GM12878 (cell line): ENCODE data around the gene DIS3L. TPM values are rescaled to one million over a fixed set of nuclear protein-coding genes. Genes with fewer than 3 reads are reported as not detected.

Source experiments
- ATAC-seq: fragments of 200-7000 bp; cut with Tn5 transposase; 3 replicates; pipeline ENCODE4 v1.9.1; 2020; ENCODE audit warnings: mild to moderate bottlenecking, moderate library complexity
- BruUV-seq: library from RNA; stranded (reverse); fragments of 400-500 nt; replicated peaks from 2 replicates; lab custom pipeline; 2021; lab: Mats Ljungman, UMichigan
- CTCF ChIA-PET: fragments of 300-600 bp; sonication (Branson Sonifier 250); formaldehyde crosslinking; extraction: SDS; loops from one replicate; lab custom pipeline; 2021; ENCODE audit warnings: inconsistent platforms; lab: Yijun Ruan, JAX
- POLR2A ChIA-PET: fragments of 350-600 bp; formaldehyde crosslinking; extraction: SDS; loops from one replicate; lab custom pipeline; 2021; ENCODE audit warnings: inconsistent platforms; lab: Charles Lee
- RAD21 ChIA-PET: fragments of 300-600 bp; sonication (Branson Sonifier 250); formaldehyde crosslinking; loops from one replicate; lab custom pipeline; 2023; ENCODE audit warnings: antibody characterized with exemption; ENCODE audit not compliant: unreplicated experiment; lab: Charles Lee
- SMC1A ChIA-PET: fragments of 300-600 bp; sonication (Branson Sonifier 250); formaldehyde crosslinking; loops from one replicate; lab custom pipeline; 2023; ENCODE audit not compliant: unreplicated experiment, uncharacterized antibody; lab: Charles Lee
- DNase-seq: peaks from one replicate; pipeline ENCODE4 v3.0.0-alpha.2; 2011; ENCODE audit warnings: low read depth, low spot score
- FAIRE-seq: peaks from 3 replicates; lab custom pipeline; 2011; peaks lifted over from hg19 to GRCh38; lab: Jason Lieb, UNC
- H2AFZ ChIP-seq: 2 replicates; pipeline ENCODE4 v1.6.0; 2011; ENCODE audit warnings: low read depth, low read length, control low read depth; ENCODE audit not compliant: control insufficient read depth
- H3K27ac ChIP-seq: 2 replicates; pipeline ENCODE4 v1.5.1; 2011; ENCODE audit warnings: control low read depth; ENCODE audit not compliant: control insufficient read depth, insufficient read depth
- H3K27me3 ChIP-seq, 2 experiments: replicated peaks in 1 of 2; 2 replicates each; pipeline versions ENCODE4 v1.6.0 to v1.6.1; 2011; ENCODE audit warnings: low read length in 1 of 2; ENCODE audit not compliant: control insufficient read depth in 2 of 2, insufficient read depth in 2 of 2
- H3K36me3 ChIP-seq, 2 experiments: 2 replicates each; pipeline ENCODE4 v1.5.1; 2011; ENCODE audit warnings: low read length in 1 of 2; ENCODE audit not compliant: control insufficient read depth in 2 of 2, insufficient read depth in 2 of 2
- H3K4me1 ChIP-seq: 2 replicates; pipeline ENCODE4 v1.6.1; 2011; ENCODE audit warnings: mild to moderate bottlenecking, low read length, moderate library complexity, mixed read lengths; ENCODE audit not compliant: control insufficient read depth, insufficient read depth
- H3K4me2 ChIP-seq: 2 replicates; pipeline ENCODE4 v1.6.0; 2011; ENCODE audit warnings: control low read depth; ENCODE audit not compliant: control insufficient read depth, insufficient read depth
- H3K4me3 ChIP-seq: fragments of 200-600 bp; sonication (generic); 2 replicates; pipeline ENCODE4 v1.5.1; 2016
- H3K79me2 ChIP-seq: 2 replicates; pipeline ENCODE4 v1.6.0; 2011; ENCODE audit warnings: low read length; ENCODE audit not compliant: control insufficient read depth, insufficient read depth
- H3K9ac ChIP-seq: 2 replicates; pipeline ENCODE4 v1.8.0; 2011; ENCODE audit warnings: low read length, control low read depth, mixed read lengths; ENCODE audit not compliant: control insufficient read depth, insufficient read depth
- H3K9me3 ChIP-seq: replicated peaks from 3 replicates; pipeline ENCODE4 v1.5.1; 2011; ENCODE audit warnings: mild to moderate bottlenecking, low read length; ENCODE audit not compliant: control insufficient read depth, insufficient read depth
- H4K20me1 ChIP-seq: 2 replicates; pipeline ENCODE4 v1.6.0; 2011; ENCODE audit not compliant: control insufficient read depth, insufficient read depth
- BCL11A ChIP-seq: IDR thresholded peaks from 2 replicates; pipeline ENCODE4 v1.6.1; 2011; ENCODE audit warnings: low read depth, low read length
- GABPA ChIP-seq: IDR thresholded peaks from 2 replicates; pipeline ENCODE4 v1.6.1; 2014; ENCODE audit warnings: antibody characterized with exemption, low read depth, mild to moderate bottlenecking, inconsistent platforms
- LARP7 ChIP-seq: fragments of 450-650 bp; IDR thresholded peaks from 2 replicates; pipeline ENCODE4 v1.6.1; 2017; ENCODE audit warnings: mild to moderate bottlenecking
- MTA3 ChIP-seq: IDR thresholded peaks from 2 replicates; pipeline ENCODE4 v1.6.1; 2012; ENCODE audit warnings: low read length, inconsistent platforms, borderline replicate concordance
- MYC ChIP-seq: IDR thresholded peaks from 2 replicates; pipeline ENCODE4 v1.6.1; 2011; ENCODE audit warnings: mild to moderate bottlenecking, low read length, moderate library complexity, inconsistent platforms; ENCODE audit not compliant: insufficient read depth, insufficient replicate concordance, insufficient read length, severe bottlenecking
- RAD21 ChIP-seq: IDR thresholded peaks from 2 replicates; pipeline ENCODE4 v1.6.1; 2011; ENCODE audit warnings: mild to moderate bottlenecking, low read depth, low read length, moderate library complexity; ENCODE audit not compliant: insufficient read depth
- SIX5 ChIP-seq: IDR thresholded peaks from 2 replicates; pipeline ENCODE4 v1.6.1; 2011; ENCODE audit warnings: mild to moderate bottlenecking, low read depth, low read length, moderate library complexity; ENCODE audit not compliant: severe bottlenecking
- TCF3 ChIP-seq: IDR thresholded peaks from 2 replicates; pipeline ENCODE4 v1.6.1; 2012; ENCODE audit warnings: low read depth, mild to moderate bottlenecking, low read length, borderline replicate concordance; ENCODE audit not compliant: insufficient read depth
- ZSCAN29 ChIP-seq: fragments of 450-650 bp; IDR thresholded peaks from 2 replicates; pipeline ENCODE4 v1.6.1; 2017; ENCODE audit warnings: mild to moderate bottlenecking, moderate library complexity
- WGBS: methylation state at CpG from one replicate; pipeline ENCODE4 v1.1.6; 2016; ENCODE audit warnings: low lambda C conversion rate; ENCODE audit not compliant: insufficient replicate concordance, insufficient coverage; ENCODE audit errors: missing lambda C conversion rate; 5-methylcytosine and 5-hydroxymethylcytosine counted together
- in situ Hi-C: fragments of 300-500 bp; cut with MboI; formaldehyde crosslinking; loops from 9 replicates; pipeline ENCODE4 v1.14.3; 2018; ENCODE audit warnings: mixed read lengths
- intact Hi-C: fragments of 100-400 bp; cut with micrococcal nuclease; formaldehyde crosslinking; loops from one replicate; pipeline ENCODE4 v1.14.2; 2022; ENCODE audit not compliant: unreplicated experiment
- polyA plus RNA-seq, 11 experiments: library from polyadenylated mRNA; depleted of rRNA in 4 of 11; unstranded in 6 of 11; stranded (reverse) in 5 of 11; fragments of >200 nt; fragmentation: Nextera tagmentation in 4 of 11; fragmentation: Illumina TruSeq in 1 of 11; extraction: Ambion mirVana in 4 of 11; extraction: Trizol in 1 of 11; gene quantifications; 1 replicate in 1 of 11; 2 replicates in 10 of 11; pipeline versions ENCODE4 v1.2.1 to v1.2.3, GENCODE V29; 2011 to 2016; ENCODE audit warnings: inconsistent platforms in 2 of 11, missing spikeins in 2 of 11, low read depth in 1 of 11
- total RNA-seq, 4 experiments: library from RNA; depleted of rRNA in 3 of 4; stranded (reverse); fragments of >200 nt in 3 of 4; fragmentation: Illumina TruSeq in 1 of 4; extraction: Trizol in 1 of 4; gene quantifications; 2 replicates each; pipeline versions ENCODE4 v1.2.1 to v1.2.3, GENCODE V29; 2013 to 2021
- TF ChIP-seq, protein P1 (sequence below): fragments of 450-650 bp; IDR thresholded peaks from 2 replicates; pipeline ENCODE4 v1.6.1; 2017; ENCODE audit warnings: mild to moderate bottlenecking, moderate library complexity
- TF ChIP-seq, protein P2 (sequence below): fragments of 450-650 bp; IDR thresholded peaks from 2 replicates; pipeline ENCODE4 v1.6.1; 2018; ENCODE audit warnings: borderline replicate concordance, mild to moderate bottlenecking; ENCODE audit not compliant: partially characterized antibody

DIS3L gene
- total and polyA plus RNA-seq, 10 of the 15 experiments (the other 5 are each of a cell fraction or from before 2014, with no cell fraction given), result 7.6 to 33.7 (median 25.5) TPM

DNA sequence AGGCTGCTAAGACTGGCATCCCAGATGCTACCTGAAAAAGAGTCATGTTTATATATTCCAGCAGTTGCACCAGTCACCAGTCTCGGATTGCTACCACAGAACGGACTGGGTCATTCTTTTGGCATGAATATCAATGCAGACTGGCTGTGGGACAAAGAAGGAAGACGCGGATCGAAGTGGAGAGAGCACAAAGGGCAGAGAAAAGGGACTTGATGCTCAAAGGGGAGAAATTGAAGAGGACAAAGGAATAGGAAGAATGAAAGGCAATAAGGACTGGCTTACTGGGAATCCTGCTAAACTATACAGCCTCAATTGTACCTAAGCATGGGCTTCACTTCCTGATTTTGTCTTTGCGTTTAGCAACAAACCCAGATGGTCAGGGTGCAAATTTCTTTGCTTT lies 15.3 kb upstream of the DIS3L start:
- Histone ChIP-seq H3K4me2 (no peak overlapping the region), H4K20me1 (no peaks in the 10 kb centered on the region), H2AFZ (no peak overlapping the region), H3K36me3 (no peaks in the 10 kb centered on the region), H3K9ac (no peak overlapping the region), H3K9me3 (no peaks in the 10 kb centered on the region), H3K27me3 (no peaks in the 10 kb centered on the region; a peak in 1 of 4 replicates), H3K79me2 (no peaks in the 10 kb centered on the region), H3K27ac (no peak overlapping the region), H3K4me3 (no peak overlapping the region), H3K4me1 (no peaks in the 10 kb centered on the region)
- SMC1A ChIA-PET, result no interaction called here
- POLR2A ChIA-PET, result no interaction called here
- WGBS, result 57% methylated on average over 6 of the region's 6 CpGs
- in situ Hi-C loops (no loop called here), intact Hi-C loops (no loop called here)
- TF ChIP-seq MYC (no peak), BCL11A (no peak), TCF3 (no peak), LARP7 (no peak)
- no TSS peak for BruUV-seq
- CTCF ChIA-PET, result interaction anchor here (1.2 to 1.8 kb wide), 2 partner anchors 10 to 12 kb away, joined by 3 to 9 read pairs; no protein-coding TSS in a partner anchor
- no peak for ATAC-seq
- RAD21 ChIA-PET, result no interaction called here
- no peak for FAIRE-seq
- DNase-seq, result no peak

DNA sequence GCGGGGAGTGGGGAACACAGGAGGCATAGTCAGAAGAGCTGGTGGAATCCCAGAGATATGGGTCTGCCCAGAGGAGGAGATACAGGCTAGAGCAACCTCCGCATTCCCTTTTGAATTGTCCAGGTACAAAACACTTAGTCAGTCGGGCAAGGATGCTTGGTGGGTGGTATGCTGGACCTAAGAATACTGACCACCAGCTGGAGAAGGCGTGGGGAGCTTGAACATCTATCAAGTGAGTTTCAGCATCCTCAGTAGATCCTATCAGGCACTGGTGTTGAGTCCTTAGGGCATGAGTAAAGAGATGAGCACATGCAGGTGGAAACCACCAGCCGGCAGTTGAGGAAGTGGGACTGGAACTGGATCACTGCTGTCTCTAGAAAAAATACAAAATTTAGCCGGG lies 14.7 kb upstream of the DIS3L start:
- no peak for FAIRE-seq
- H3K27ac ChIP-seq, result no peak overlapping the region
- SMC1A ChIA-PET, result no interaction called here
- H3K9me3 ChIP-seq, result no peaks in the 10 kb centered on the region
- no peak for DNase-seq
- ATAC-seq, result no peak
- H3K4me2 ChIP-seq, result no peak overlapping the region
- POLR2A ChIA-PET, result interaction anchor here (0.6 kb wide), 1 partner anchor 91 kb away, joined by 3 read pairs; no protein-coding TSS in a partner anchor
- no peaks in the 10 kb centered on the region; a peak in 1 of 4 replicates for H3K27me3 ChIP-seq
- no peak overlapping the region for H2AFZ ChIP-seq
- 59% methylated on average over 6 of the region's 6 CpGs for WGBS
- no peaks in the 10 kb centered on the region for H3K4me1 ChIP-seq
- no peaks in the 10 kb centered on the region for H3K79me2 ChIP-seq
- no peak overlapping the region for H3K9ac ChIP-seq
- H3K4me3 ChIP-seq, result no peak overlapping the region
- BruUV-seq, result no TSS peak
- H4K20me1 ChIP-seq, result no peaks in the 10 kb centered on the region
- H3K36me3 ChIP-seq, result no peaks in the 10 kb centered on the region
- CTCF ChIA-PET, result interaction anchor here (1.2 to 1.8 kb wide), 2 partner anchors 9 to 12 kb away, joined by 3 to 9 read pairs; no protein-coding TSS in a partner anchor
- in situ Hi-C loops (no loop called here), intact Hi-C loops (no loop called here)
- RAD21 ChIA-PET, result no interaction called here
- TF ChIP-seq ZSCAN29 (no peak), MTA3 (no peak), SIX5 (no peak), RAD21 (no peak), GABPA (no peak)
- TF ChIP-seq, protein P1, sequence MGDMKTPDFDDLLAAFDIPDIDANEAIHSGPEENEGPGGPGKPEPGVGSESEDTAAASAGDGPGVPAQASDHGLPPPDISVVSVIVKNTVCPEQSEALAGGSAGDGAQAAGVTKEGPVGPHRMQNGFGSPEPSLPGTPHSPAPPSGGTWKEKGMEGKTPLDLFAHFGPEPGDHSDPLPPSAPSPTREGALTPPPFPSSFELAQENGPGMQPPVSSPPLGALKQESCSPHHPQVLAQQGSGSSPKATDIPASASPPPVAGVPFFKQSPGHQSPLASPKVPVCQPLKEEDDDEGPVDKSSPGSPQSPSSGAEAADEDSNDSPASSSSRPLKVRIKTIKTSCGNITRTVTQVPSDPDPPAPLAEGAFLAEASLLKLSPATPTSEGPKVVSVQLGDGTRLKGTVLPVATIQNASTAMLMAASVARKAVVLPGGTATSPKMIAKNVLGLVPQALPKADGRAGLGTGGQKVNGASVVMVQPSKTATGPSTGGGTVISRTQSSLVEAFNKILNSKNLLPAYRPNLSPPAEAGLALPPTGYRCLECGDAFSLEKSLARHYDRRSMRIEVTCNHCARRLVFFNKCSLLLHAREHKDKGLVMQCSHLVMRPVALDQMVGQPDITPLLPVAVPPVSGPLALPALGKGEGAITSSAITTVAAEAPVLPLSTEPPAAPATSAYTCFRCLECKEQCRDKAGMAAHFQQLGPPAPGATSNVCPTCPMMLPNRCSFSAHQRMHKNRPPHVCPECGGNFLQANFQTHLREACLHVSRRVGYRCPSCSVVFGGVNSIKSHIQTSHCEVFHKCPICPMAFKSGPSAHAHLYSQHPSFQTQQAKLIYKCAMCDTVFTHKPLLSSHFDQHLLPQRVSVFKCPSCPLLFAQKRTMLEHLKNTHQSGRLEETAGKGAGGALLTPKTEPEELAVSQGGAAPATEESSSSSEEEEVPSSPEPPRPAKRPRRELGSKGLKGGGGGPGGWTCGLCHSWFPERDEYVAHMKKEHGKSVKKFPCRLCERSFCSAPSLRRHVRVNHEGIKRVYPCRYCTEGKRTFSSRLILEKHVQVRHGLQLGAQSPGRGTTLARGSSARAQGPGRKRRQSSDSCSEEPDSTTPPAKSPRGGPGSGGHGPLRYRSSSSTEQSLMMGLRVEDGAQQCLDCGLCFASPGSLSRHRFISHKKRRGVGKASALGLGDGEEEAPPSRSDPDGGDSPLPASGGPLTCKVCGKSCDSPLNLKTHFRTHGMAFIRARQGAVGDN, result no peak
- TF ChIP-seq, protein P2, sequence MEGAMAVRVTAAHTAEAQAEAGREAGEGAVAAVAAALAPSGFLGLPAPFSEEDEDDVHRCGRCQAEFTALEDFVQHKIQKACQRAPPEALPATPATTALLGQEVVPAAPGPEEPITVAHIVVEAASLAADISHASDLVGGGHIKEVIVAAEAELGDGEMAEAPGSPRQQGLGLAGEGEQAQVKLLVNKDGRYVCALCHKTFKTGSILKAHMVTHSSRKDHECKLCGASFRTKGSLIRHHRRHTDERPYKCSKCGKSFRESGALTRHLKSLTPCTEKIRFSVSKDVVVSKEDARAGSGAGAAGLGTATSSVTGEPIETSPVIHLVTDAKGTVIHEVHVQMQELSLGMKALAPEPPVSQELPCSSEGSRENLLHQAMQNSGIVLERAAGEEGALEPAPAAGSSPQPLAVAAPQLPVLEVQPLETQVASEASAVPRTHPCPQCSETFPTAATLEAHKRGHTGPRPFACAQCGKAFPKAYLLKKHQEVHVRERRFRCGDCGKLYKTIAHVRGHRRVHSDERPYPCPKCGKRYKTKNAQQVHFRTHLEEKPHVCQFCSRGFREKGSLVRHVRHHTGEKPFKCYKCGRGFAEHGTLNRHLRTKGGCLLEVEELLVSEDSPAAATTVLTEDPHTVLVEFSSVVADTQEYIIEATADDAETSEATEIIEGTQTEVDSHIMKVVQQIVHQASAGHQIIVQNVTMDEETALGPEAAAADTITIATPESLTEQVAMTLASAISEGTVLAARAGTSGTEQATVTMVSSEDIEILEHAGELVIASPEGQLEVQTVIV, result no peak
